K562 (cell line): ENCODE data around the gene ARV1. TPM values are rescaled to one million over a fixed set of nuclear protein-coding genes. Genes with fewer than 3 reads are reported as not detected.
"Not testable (repeated sequence)": the region's sequence is repeated elsewhere in the genome, so short reads cannot be mapped to it uniquely, and the experiment has no call there.

Experiments used
- CREB1 ChIP-seq, 2 experiments: sonication (generic) in 1 of 2; formaldehyde crosslinking in 1 of 2; IDR thresholded peaks; 2 replicates each; pipeline versions ENCODE4 v1.6.1 to v1.8.0; 2012 to 2022; ENCODE audit warnings: inconsistent platforms in 1 of 2, mild to moderate bottlenecking in 1 of 2, missing genetic modification reagents in 1 of 2, moderate library complexity in 1 of 2
- DDX20 ChIP-seq: fragments of 450-650 bp; IDR thresholded peaks from 2 replicates; pipeline ENCODE4 v1.6.1; 2016; ENCODE audit warnings: missing genetic modification characterization, low read depth, mild to moderate bottlenecking, missing compliant biosample characterization, moderate library complexity
- GATA2 ChIP-seq: sonication (generic); formaldehyde crosslinking; IDR thresholded peaks from 2 replicates; pipeline ENCODE4 v1.4.0; 2020; ENCODE audit warnings: mild to moderate bottlenecking, missing genetic modification reagents
- NR2C2 ChIP-seq, 2 experiments: fragments of 200-800 bp in 1 of 2; sonication (Bioruptor generic) in 1 of 2; sonication (generic) in 1 of 2; formaldehyde crosslinking in 1 of 2; IDR thresholded peaks; 2 replicates each; pipeline versions ENCODE4 v1.6.1 to v1.8.0; 2016 to 2022; ENCODE audit warnings: mild to moderate bottlenecking in 1 of 2, missing compliant biosample characterization in 1 of 2, missing genetic modification characterization in 1 of 2, missing genetic modification reagents in 1 of 2
- PHB2 ChIP-seq: fragments of 450-650 bp; IDR thresholded peaks from 2 replicates; pipeline ENCODE4 v1.6.1; 2017; ENCODE audit warnings: low read depth
- TAL1 ChIP-seq: fragments of 450-650 bp; IDR thresholded peaks from 2 replicates; pipeline ENCODE4 v1.6.1; 2016; ENCODE audit warnings: mild to moderate bottlenecking
- TCF3 ChIP-seq: sonication (generic); formaldehyde crosslinking; IDR thresholded peaks from 2 replicates; pipeline ENCODE4 v1.4.0; 2020; ENCODE audit warnings: mild to moderate bottlenecking, missing genetic modification reagents
- ZNF583 ChIP-seq: fragments of 250-450 bp; sonication (Bioruptor Pico); IDR thresholded peaks from 2 replicates; pipeline ENCODE4 v1.4.0; 2020
- ZNF589 ChIP-seq: fragments of 200-800 bp; sonication (Bioruptor generic); IDR thresholded peaks from 2 replicates; pipeline ENCODE4 v1.6.1; 2016; ENCODE audit warnings: low read depth, missing genetic modification characterization, missing compliant biosample characterization
- ZNF639 ChIP-seq, 2 experiments: fragments of 200-800 bp in 1 of 2; sonication (Bioruptor generic) in 1 of 2; sonication (generic) in 1 of 2; formaldehyde crosslinking in 1 of 2; IDR thresholded peaks in 1 of 2; conservative IDR thresholded peaks in 1 of 2; 2 replicates each; pipeline versions ENCODE4 v1.5.0 to v1.6.1; 2016 to 2020; ENCODE audit warnings: missing compliant biosample characterization in 1 of 2, missing genetic modification characterization in 1 of 2, missing genetic modification reagents in 1 of 2
- polyA plus RNA-seq, 8 experiments: library from polyadenylated mRNA; depleted of rRNA in 4 of 8; stranded (reverse) in 5 of 8; unstranded in 3 of 8; fragments of >200 nt; fragmentation: Nextera tagmentation in 2 of 8; fragmentation: Illumina TruSeq in 1 of 8; extraction: Ambion mirVana in 2 of 8; extraction: Trizol in 1 of 8; gene quantifications; 2 replicates each; pipeline versions ENCODE4 v1.2.1 to v1.2.3, GENCODE V29; 2011 to 2014; ENCODE audit warnings: inconsistent platforms in 1 of 8, missing spikeins in 1 of 8
- total RNA-seq, 7 experiments: library from RNA; depleted of rRNA in 6 of 7; stranded (reverse); fragments of >200 nt in 6 of 7; fragmentation: Illumina TruSeq in 2 of 7; extraction: Trizol in 2 of 7; gene quantifications; 2 replicates each; pipeline versions ENCODE4 v1.2.1 to v1.2.3, GENCODE V29; 2011 to 2021; ENCODE audit warnings: low replicate concordance in 1 of 7
- TF ChIP-seq, protein P1 (sequence below): fragments of 450-650 bp; formaldehyde crosslinking; IDR thresholded peaks from 2 replicates; pipeline ENCODE4 v1.4.0; 2022; ENCODE audit warnings: mild to moderate bottlenecking, moderate library complexity

The ARV1 gene
- total and polyA plus RNA-seq, 9 of the 15 experiments (the other 6 are each of a cell fraction or from before 2014, with no cell fraction given) = 54.8 to 139 (median 74.0) TPM

- not testable (repeated sequence) for TF ChIP-seq NR2C2 (CRISPR knock-in tag; IDR thresholded peaks at IDR 0.05); CREB1 (IDR thresholded peaks at IDR 0.05)
- peak; percentile 62; the same call in 1 of the 2 replicates for TF ChIP-seq NR2C2 (tag; IDR thresholded peaks at IDR 0.05)
- TF ChIP-seq, protein P1, sequence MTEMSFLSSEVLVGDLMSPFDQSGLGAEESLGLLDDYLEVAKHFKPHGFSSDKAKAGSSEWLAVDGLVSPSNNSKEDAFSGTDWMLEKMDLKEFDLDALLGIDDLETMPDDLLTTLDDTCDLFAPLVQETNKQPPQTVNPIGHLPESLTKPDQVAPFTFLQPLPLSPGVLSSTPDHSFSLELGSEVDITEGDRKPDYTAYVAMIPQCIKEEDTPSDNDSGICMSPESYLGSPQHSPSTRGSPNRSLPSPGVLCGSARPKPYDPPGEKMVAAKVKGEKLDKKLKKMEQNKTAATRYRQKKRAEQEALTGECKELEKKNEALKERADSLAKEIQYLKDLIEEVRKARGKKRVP (CRISPR knock-in tag) = peak; percentile 69; the same call in 1 of the 2 replicates
- peak in 1 of 2 experiments; percentile 46; a peak in 1 of 4 replicates for TF ChIP-seq ZNF639 (CRISPR knock-in tag; conservative IDR thresholded peaks at IDR 0.05 in 1 of 2, IDR thresholded peaks at IDR 0.05 in 1 of 2)
- TF ChIP-seq TCF3 = peak; percentile 89
- peak; percentile 74 for TF ChIP-seq GATA2
- 0 out of 2 replicates have a peak, but pooled peaks have one; percentile 29 for TF ChIP-seq DDX20
- TF ChIP-seq CREB1 (CRISPR knock-in tag; IDR thresholded peaks at IDR 0.05) = peak; percentile 38; the same call in 1 of the 2 replicates
- TF ChIP-seq TAL1 = peak; percentile 85
- peak; percentile 52; the same call in 1 of the 2 replicates for TF ChIP-seq PHB2
- TF ChIP-seq ZNF583 (CRISPR knock-in tag) = peak; percentile 81
- TF ChIP-seq ZNF589 (CRISPR knock-in tag) = peak; percentile 61; the same call in 1 of the 2 replicates
These were observed 67.2 kb downstream of the ARV1 start (continued) for GRCh38 chr1:231045921-231046729.
